Ishikawa (cell line): ENCODE measurements around the gene TPCN1.

Experiments used
- EGR1 ChIP-seq: IDR thresholded peaks from 2 replicates; pipeline ENCODE4 v1.6.1; 2012
- EP300 ChIP-seq: IDR thresholded peaks from 2 replicates; pipeline ENCODE4 v1.6.1; 2012; ENCODE audit warnings: borderline replicate concordance
- FOXM1 ChIP-seq: IDR thresholded peaks from 2 replicates; pipeline ENCODE4 v1.6.1; 2012; ENCODE audit warnings: low read depth, borderline replicate concordance
- RAD21 ChIP-seq: IDR thresholded peaks from 2 replicates; pipeline ENCODE4 v1.6.1; 2012; ENCODE audit warnings: low read depth
- TAF1 ChIP-seq: IDR thresholded peaks from 2 replicates; pipeline ENCODE4 v1.6.1; 2012; ENCODE audit warnings: low read depth, mild to moderate bottlenecking
- YY1 ChIP-seq: IDR thresholded peaks from 2 replicates; pipeline ENCODE4 v1.6.1; 2012; ENCODE audit warnings: low read depth
- TF ChIP-seq, protein P1 (sequence below): IDR thresholded peaks from 2 replicates; pipeline ENCODE4 v1.6.1; 2012; ENCODE audit warnings: low read depth, mild to moderate bottlenecking
- TF ChIP-seq, protein P2 (sequence below): IDR thresholded peaks from 2 replicates; pipeline ENCODE4 v1.6.1; 2012
- TF ChIP-seq, protein P3 (sequence below): IDR thresholded peaks from 2 replicates; pipeline ENCODE4 v1.6.1; 2012

DNA sequence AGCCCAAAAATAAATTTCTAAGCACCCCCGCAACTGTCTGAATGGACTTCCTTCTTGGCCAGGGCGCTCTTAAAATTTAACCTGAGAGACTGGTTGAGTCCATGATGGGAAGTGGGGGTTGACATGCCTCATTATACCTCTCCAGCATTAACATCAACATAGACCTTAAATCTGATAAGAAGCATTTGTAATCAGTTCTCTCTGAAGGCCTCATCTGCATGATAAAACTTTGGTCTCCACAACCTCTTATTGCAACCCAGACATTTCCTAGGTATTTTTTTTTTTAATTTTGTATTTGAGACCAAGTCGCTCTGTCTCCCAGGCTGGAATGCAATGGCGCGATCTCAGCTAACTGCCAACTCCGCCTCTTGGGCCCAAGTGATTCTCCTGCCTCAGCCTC, 124.1 kb downstream of the TPCN1 start:
- TF ChIP-seq, protein P1, sequence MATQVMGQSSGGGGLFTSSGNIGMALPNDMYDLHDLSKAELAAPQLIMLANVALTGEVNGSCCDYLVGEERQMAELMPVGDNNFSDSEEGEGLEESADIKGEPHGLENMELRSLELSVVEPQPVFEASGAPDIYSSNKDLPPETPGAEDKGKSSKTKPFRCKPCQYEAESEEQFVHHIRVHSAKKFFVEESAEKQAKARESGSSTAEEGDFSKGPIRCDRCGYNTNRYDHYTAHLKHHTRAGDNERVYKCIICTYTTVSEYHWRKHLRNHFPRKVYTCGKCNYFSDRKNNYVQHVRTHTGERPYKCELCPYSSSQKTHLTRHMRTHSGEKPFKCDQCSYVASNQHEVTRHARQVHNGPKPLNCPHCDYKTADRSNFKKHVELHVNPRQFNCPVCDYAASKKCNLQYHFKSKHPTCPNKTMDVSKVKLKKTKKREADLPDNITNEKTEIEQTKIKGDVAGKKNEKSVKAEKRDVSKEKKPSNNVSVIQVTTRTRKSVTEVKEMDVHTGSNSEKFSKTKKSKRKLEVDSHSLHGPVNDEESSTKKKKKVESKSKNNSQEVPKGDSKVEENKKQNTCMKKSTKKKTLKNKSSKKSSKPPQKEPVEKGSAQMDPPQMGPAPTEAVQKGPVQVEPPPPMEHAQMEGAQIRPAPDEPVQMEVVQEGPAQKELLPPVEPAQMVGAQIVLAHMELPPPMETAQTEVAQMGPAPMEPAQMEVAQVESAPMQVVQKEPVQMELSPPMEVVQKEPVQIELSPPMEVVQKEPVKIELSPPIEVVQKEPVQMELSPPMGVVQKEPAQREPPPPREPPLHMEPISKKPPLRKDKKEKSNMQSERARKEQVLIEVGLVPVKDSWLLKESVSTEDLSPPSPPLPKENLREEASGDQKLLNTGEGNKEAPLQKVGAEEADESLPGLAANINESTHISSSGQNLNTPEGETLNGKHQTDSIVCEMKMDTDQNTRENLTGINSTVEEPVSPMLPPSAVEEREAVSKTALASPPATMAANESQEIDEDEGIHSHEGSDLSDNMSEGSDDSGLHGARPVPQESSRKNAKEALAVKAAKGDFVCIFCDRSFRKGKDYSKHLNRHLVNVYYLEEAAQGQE = no peak
- TF ChIP-seq EGR1 (no peak), EP300 (no peak), YY1 (no peak), FOXM1 (no peak), RAD21 (no peak), TAF1 (no peak)
- TF ChIP-seq, protein P2, sequence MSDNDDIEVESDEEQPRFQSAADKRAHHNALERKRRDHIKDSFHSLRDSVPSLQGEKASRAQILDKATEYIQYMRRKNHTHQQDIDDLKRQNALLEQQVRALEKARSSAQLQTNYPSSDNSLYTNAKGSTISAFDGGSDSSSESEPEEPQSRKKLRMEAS = no peak
- TF ChIP-seq, protein P3, sequence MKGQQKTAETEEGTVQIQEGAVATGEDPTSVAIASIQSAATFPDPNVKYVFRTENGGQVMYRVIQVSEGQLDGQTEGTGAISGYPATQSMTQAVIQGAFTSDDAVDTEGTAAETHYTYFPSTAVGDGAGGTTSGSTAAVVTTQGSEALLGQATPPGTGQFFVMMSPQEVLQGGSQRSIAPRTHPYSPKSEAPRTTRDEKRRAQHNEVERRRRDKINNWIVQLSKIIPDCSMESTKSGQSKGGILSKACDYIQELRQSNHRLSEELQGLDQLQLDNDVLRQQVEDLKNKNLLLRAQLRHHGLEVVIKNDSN = no peak
